ENCODE measurements around the gene ST3GAL3. TPM values are rescaled to one million over a fixed set of nuclear protein-coding genes. Genes with fewer than 3 reads are reported as not detected.

The ST3GAL3 gene
- total RNA-seq, 1 donor, result 28.5 TPM

- peak; percentile 82 to 94 (median 92) for DNase-seq (ENCODE audit: low read depth in 2 of 3, low spot score in 2 of 3)
Observed at GRCh38 chr1:43974443-43975248, 267.3 kb downstream of the ST3GAL3 start, which contains the start of gene ATP6V0B. Gene ATP6V0B (plus strand): TSS chr1:43974960. CDS start chr1:43975041, 81 bp downstream.

- peak in 2 of 3 donors; percentile 57 to 64 for DNase-seq (ENCODE audit: low read depth in 2 of 3, low spot score in 2 of 3)
Observed at GRCh38 chr1:43975249-43975961, 268.1 kb downstream of the ST3GAL3 start.

- DNase-seq (ENCODE audit: low read depth in 2 of 3, low spot score in 2 of 3), result no peak
Observed at GRCh38 chr1:43976045-43976444, 268.7 kb downstream of the ST3GAL3 start.

GRCh38 chr1:43976890-43977289 is 269.6 kb downstream of the ST3GAL3 start:
- no peak for DNase-seq (ENCODE audit: low read depth in 2 of 3, low spot score in 2 of 3)

GRCh38 chr1:43977376-43978263 is 270.3 kb downstream of the ST3GAL3 start:
- no peak for DNase-seq (ENCODE audit: low read depth in 2 of 3, low spot score in 2 of 3)

GRCh38 chr1:43978264-43978550 is 270.9 kb downstream of the ST3GAL3 start:
- no peak for DNase-seq (ENCODE audit: low read depth in 2 of 3, low spot score in 2 of 3)

GRCh38 chr1:43978551-43979260 is 271.4 kb downstream of the ST3GAL3 start, which contains the start of gene B4GALT2:
Gene B4GALT2 (plus strand): TSS chr1:43979210. CDS start chr1:43981161, 1,951 bp downstream.
- DNase-seq (ENCODE audit: low read depth in 2 of 3, low spot score in 2 of 3), result no peak

- DNase-seq (ENCODE audit: low read depth in 2 of 3, low spot score in 2 of 3), result no peak
Observed at GRCh38 chr1:43979261-43979527, 271.9 kb downstream of the ST3GAL3 start.

GRCh38 chr1:43979528-43980254 is 272.4 kb downstream of the ST3GAL3 start:
- no peak for DNase-seq (ENCODE audit: low read depth in 2 of 3, low spot score in 2 of 3)

- DNase-seq (ENCODE audit: low read depth in 2 of 3, low spot score in 2 of 3), result no peak
Observed at GRCh38 chr1:43980255-43981134, 273.2 kb downstream of the ST3GAL3 start.

Small RNA genes lying within 50 kb of the gene (small RNA-seq; reads per million reads assigned to genes)
- not detected for gene AL451062.2
- not detected for gene RF00026

Other genes starting within 250 kb of the ST3GAL3 start
- 1.9 TPM for gene PTPRF, start 176.7 kb upstream of the ST3GAL3 start, total RNA-seq
- 39.0 TPM for gene KDM4A, start 57.4 kb upstream of the ST3GAL3 start, total RNA-seq
- 0.27 TPM for gene ARTN, start 226.3 kb downstream of the ST3GAL3 start, total RNA-seq
- 30.4 TPM for gene IPO13, start 239.4 kb downstream of the ST3GAL3 start, total RNA-seq

All from hematopoietic multipotent progenitor cell (in vitro differentiated cells).